SK-N-SH (cell line): Measurements from ENCODE around the gene EVI5. TPM values are rescaled to one million over a fixed set of nuclear protein-coding genes. Genes with fewer than 3 reads are reported as not detected.

Experiments
- CTCF ChIA-PET: fragments of 300-600, 350-600 bp; formaldehyde crosslinking; extraction: SDS; loops from one replicate; lab custom pipeline; 2021; lab: Yijun Ruan, JAX
- POLR2A ChIA-PET: fragments of 350-600 bp; sonication (Branson Sonifier 250); formaldehyde crosslinking; extraction: SDS; loops from one replicate; lab custom pipeline; 2020; ENCODE audit warnings: antibody characterized with exemption, inconsistent platforms; lab: Yijun Ruan, JAX
- DNase-seq: peaks from one replicate; pipeline ENCODE4 v3.0.0; 2012
- H2AFZ ChIP-seq: fragments of 200-600 bp; sonication (generic); 2 replicates; pipeline ENCODE4 v1.8.1; 2016; ENCODE audit warnings: antibody characterized with exemption, mild to moderate bottlenecking, low read depth
- H3F3A ChIP-seq: fragments of 200-600 bp; sonication (generic); replicated peaks from 2 replicates; pipeline ENCODE3; 2016; ENCODE audit warnings: antibody characterized with exemption, mild to moderate bottlenecking; ENCODE audit not compliant: insufficient read depth
- H3K27ac ChIP-seq, 2 experiments: fragments of 200-500 bp in 1 of 2; fragments of 200-600 bp in 1 of 2; sonication (Bioruptor generic) in 1 of 2; sonication (generic), shearing (Covaris generic) in 1 of 2; 2 replicates each; pipeline versions ENCODE4 v1.5.1 to v1.6.1; 2014 to 2016; ENCODE audit warnings: low read depth in 2 of 2, inconsistent platforms in 1 of 2, low read length in 1 of 2, mild to moderate bottlenecking in 1 of 2, mixed read lengths in 1 of 2
- H3K27me3 ChIP-seq: fragments of 200-600 bp; sonication (generic), shearing (Covaris generic); 2 replicates; pipeline ENCODE4 v1.6.1; 2016; ENCODE audit warnings: mixed run types; ENCODE audit not compliant: insufficient read depth
- H3K36me3 ChIP-seq, 2 experiments: fragments of 200-500 bp in 1 of 2; fragments of 200-600 bp in 1 of 2; sonication (Bioruptor generic) in 1 of 2; sonication (generic) in 1 of 2; replicated peaks in 1 of 2; 2 replicates each; pipeline versions ENCODE3 to v1.5.1; 2014 to 2016; ENCODE audit warnings: low read length in 1 of 2, mild to moderate bottlenecking in 1 of 2; ENCODE audit not compliant: insufficient read depth in 2 of 2, control insufficient read depth in 1 of 2
- H3K4me1 ChIP-seq, 2 experiments: fragments of 200-500 bp in 1 of 2; fragments of 200-600 bp in 1 of 2; sonication (Bioruptor generic) in 1 of 2; sonication (generic), shearing (Covaris generic) in 1 of 2; 2 replicates each; pipeline versions ENCODE4 v1.5.1 to v1.6.1; 2014 to 2016; ENCODE audit warnings: low read depth in 1 of 2, low read length in 1 of 2, mixed run types in 1 of 2; ENCODE audit not compliant: insufficient read depth in 2 of 2, control insufficient read depth in 1 of 2
- H3K4me2 ChIP-seq: fragments of 200-600 bp; sonication (generic), shearing (Covaris generic); 2 replicates; pipeline ENCODE4 v1.6.1; 2017; ENCODE audit warnings: mixed run types
- H3K4me3 ChIP-seq, 2 experiments: fragments of 200-500 bp in 1 of 2; fragments of 200-600 bp in 1 of 2; sonication (Bioruptor generic) in 1 of 2; sonication (generic), shearing (Covaris generic) in 1 of 2; 2 replicates each; pipeline versions ENCODE4 v1.5.1 to v1.8.1; 2014 to 2016; ENCODE audit warnings: low read depth in 2 of 2, inconsistent platforms in 1 of 2, low read length in 1 of 2, mild to moderate bottlenecking in 1 of 2, mixed read lengths in 1 of 2, moderate library complexity in 1 of 2
- H3K79me2 ChIP-seq: fragments of 200-600 bp; sonication (generic); 2 replicates; pipeline ENCODE4 v1.8.1; 2017; ENCODE audit warnings: mild to moderate bottlenecking; ENCODE audit not compliant: insufficient read depth
- H3K9ac ChIP-seq: fragments of 200-600 bp; sonication (generic); 2 replicates; pipeline ENCODE4 v1.6.1; 2017; ENCODE audit warnings: mixed run types
- H3K9me2 ChIP-seq: fragments of 200-600 bp; sonication (generic); 2 replicates; pipeline ENCODE4 v1.6.1; 2017; ENCODE audit warnings: mixed run types
- H3K9me3 ChIP-seq: fragments of 200-600 bp; sonication (generic); 2 replicates; pipeline ENCODE4 v1.6.1; 2017; ENCODE audit warnings: mixed run types, mild to moderate bottlenecking, moderate library complexity
- H4K20me1 ChIP-seq: fragments of 200-600 bp; sonication (generic); 2 replicates; pipeline ENCODE4 v1.6.1; 2017; ENCODE audit warnings: mild to moderate bottlenecking, mixed run types; ENCODE audit not compliant: insufficient read depth
- CHD2 ChIP-seq: fragments of 150-350 bp; IDR thresholded peaks from 2 replicates; pipeline ENCODE4 v1.6.1; 2018; ENCODE audit warnings: low read length; ENCODE audit not compliant: partially characterized antibody
- EP300 ChIP-seq, 2 experiments: IDR thresholded peaks; 2 replicates each; pipeline versions ENCODE4 v1.4.0 to v1.6.1; 2012; ENCODE audit warnings: borderline replicate concordance in 1 of 2, low read depth in 1 of 2, low read length in 1 of 2
- FOXJ3 ChIP-seq: sonication (generic); formaldehyde crosslinking; IDR thresholded peaks from 2 replicates; pipeline ENCODE4 v1.5.1; 2020; ENCODE audit warnings: mild to moderate bottlenecking, missing genetic modification reagents
- GATA2 ChIP-seq: sonication (generic); formaldehyde crosslinking; IDR thresholded peaks from 2 replicates; pipeline ENCODE4 v1.5.0; 2020; ENCODE audit warnings: mild to moderate bottlenecking, missing genetic modification reagents
- JUND ChIP-seq: IDR thresholded peaks from 2 replicates; pipeline ENCODE4 v1.4.0; 2012
- MEF2A ChIP-seq: IDR thresholded peaks from 2 replicates; pipeline ENCODE4 v1.4.0; 2012; ENCODE audit warnings: low read depth, borderline replicate concordance
- NRF1 ChIP-seq: IDR thresholded peaks from 2 replicates; pipeline ENCODE4 v1.6.1; 2012; ENCODE audit warnings: low read depth, mild to moderate bottlenecking, low read length
- RAD21 ChIP-seq: IDR thresholded peaks from 2 replicates; pipeline ENCODE4 v1.6.1; 2012; ENCODE audit warnings: mild to moderate bottlenecking, low read length
- SIN3A ChIP-seq: IDR thresholded peaks from 2 replicates; pipeline ENCODE4 v1.6.1; 2012; ENCODE audit warnings: low read depth, mild to moderate bottlenecking, low read length, moderate library complexity, borderline replicate concordance
- SMC3 ChIP-seq: IDR thresholded peaks from 2 replicates; pipeline ENCODE4 v1.6.1; 2012; ENCODE audit warnings: low read depth, low read length, improper control_type of control experiment
- TAF1 ChIP-seq: IDR thresholded peaks from 2 replicates; pipeline ENCODE4 v1.6.1; 2012; ENCODE audit warnings: low read depth, mild to moderate bottlenecking, low read length, moderate library complexity, borderline replicate concordance
- TCF12 ChIP-seq: IDR thresholded peaks from 2 replicates; pipeline ENCODE4 v1.4.0; 2012
- TEAD4 ChIP-seq: IDR thresholded peaks from 2 replicates; pipeline ENCODE4 v1.4.0; 2012; ENCODE audit warnings: mild to moderate bottlenecking, borderline replicate concordance; ENCODE audit not compliant: insufficient read depth
- YY1 ChIP-seq: IDR thresholded peaks from 2 replicates; pipeline ENCODE4 v1.4.0; 2012; ENCODE audit warnings: low read depth, mild to moderate bottlenecking
- WGBS: methylation state at CpG from one replicate; pipeline ENCODE4 v1.1.6; 2017; ENCODE audit warnings: low lambda C conversion rate; 5-methylcytosine and 5-hydroxymethylcytosine counted together
- polyA plus RNA-seq, 3 experiments: library from polyadenylated mRNA; depleted of rRNA; stranded (reverse); fragments of >200 nt; gene quantifications; 2 replicates each; pipeline ENCODE4 v1.2.3, GENCODE V29; 2012
- TF ChIP-seq, protein P1 (sequence below): IDR thresholded peaks from 2 replicates; pipeline ENCODE4 v1.6.1; 2012; ENCODE audit warnings: mild to moderate bottlenecking, low read depth, low read length, moderate library complexity
- TF ChIP-seq, protein P2 (sequence below): IDR thresholded peaks from 2 replicates; pipeline ENCODE4 v1.4.0; 2012; ENCODE audit warnings: low read depth, borderline replicate concordance
- TF ChIP-seq, protein P3 (sequence below): fragments of 200-600 bp; sonication (generic); IDR thresholded peaks from 2 replicates; pipeline ENCODE4 v1.6.1; 2017; ENCODE audit warnings: antibody characterized with exemption, mild to moderate bottlenecking, moderate library complexity

Gene EVI5
- polyA plus RNA-seq, 1 of the 3 experiments (the other 2 are of a cell fraction) = 5.7 TPM

DNA sequence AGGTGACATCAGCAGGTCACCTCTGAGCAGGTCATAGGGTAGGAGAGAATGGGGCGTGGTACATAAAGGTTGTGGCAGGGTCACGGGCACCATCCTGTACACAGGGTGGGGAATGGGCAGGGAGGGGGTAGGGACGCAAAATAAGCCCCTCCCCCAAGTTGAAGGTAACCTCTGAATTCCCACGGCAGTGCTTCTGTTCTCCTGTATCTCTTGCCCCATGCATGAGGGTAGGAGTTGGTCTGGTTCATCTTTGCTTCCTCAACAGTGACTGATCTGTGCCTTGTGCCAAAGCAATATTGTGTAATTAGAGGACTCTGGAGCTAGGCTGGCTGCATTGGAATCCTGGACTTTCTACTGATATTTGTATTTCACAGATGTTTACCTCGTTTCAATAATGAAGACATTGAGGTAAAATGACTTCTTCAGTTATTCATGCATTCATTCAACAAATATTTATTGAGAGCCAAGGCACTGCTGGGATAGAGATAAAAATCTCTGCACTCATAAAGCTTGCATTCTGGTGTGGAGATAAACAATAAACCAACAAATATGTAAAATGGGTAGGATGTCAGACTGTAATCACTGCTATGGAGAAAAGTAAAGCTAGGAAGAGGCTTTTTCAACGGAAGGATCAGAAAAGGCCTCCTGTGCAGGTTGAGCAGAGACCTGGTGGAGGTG, 279.8 kb downstream of the EVI5 start:
- no peak for DNase-seq

DNA sequence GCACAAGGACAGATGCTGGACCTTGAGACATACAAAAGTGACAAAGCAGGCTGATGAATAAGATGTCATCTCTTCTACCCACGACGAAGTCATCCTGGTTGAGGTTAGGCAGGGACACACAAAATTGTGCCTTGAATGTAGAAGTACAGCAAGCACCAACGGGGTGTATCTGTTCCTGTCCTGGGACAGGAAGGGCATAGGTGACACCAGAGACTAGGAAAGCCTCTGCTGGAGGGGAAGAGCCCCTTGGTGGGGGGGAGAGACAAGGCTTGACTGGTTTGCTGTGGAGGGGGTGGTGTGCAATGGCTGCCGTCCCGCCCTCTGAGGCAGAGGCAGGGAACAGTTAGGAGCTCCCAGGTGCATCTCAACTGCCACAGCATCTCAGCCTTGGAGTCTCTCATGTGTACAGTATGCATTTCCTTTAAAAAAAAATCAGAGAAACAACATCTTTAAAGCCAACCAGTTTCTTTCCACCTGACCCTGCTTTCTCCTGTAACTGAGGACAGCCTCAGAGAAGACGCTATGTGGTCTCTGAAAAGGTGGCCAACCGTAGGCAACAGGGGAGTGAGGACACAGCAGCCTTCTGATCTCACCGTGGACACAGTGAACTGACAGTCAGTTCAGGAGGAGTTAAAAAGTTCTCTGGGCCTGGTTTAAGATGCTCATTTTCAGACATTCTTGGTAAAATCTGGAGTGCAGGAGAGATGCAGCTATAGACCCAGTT, 280.5 kb downstream of the EVI5 start:
- Histone ChIP-seq H3K4me1 (0 out of 4 replicates have a peak, but pooled peaks cover 0 to 5% of the 10 kb centered on the region in 2 experiments), H3K27ac (no peak overlapping the region), H3K36me3 (peaks cover 0 to 4% of the 10 kb centered on the region in 2 experiments), H3K27me3 (no peaks in the 10 kb centered on the region), H2AFZ (no peak overlapping the region), H3K9me3 (no peaks in the 10 kb centered on the region), H3K9ac (no peak overlapping the region), H3K4me3 (no peak overlapping the region), H3K4me2 (no peak overlapping the region), H3K79me2 (no peaks in the 10 kb centered on the region), H4K20me1 (no peaks in the 10 kb centered on the region), H3F3A (no peaks in the 10 kb centered on the region), H3K9me2 (no peaks in the 10 kb centered on the region)
- ChIA-PET CTCF (no interaction called here), POLR2A (no interaction called here)
- DNase-seq = no peak
- WGBS = 80% methylated on average over 8 of the region's 8 CpGs
- TF ChIP-seq YY1 (no peak), NRF1 (no peak), EP300 (IDR thresholded peaks at IDR 0.05; ENCODE audit: borderline replicate concordance in 1 of 2, low read depth in 1 of 2, low read length in 1 of 2) (no peak), MEF2A (no peak), GATA2 (CRISPR knock-in tag) (no peak), TAF1 (no peak), CHD2 (no peak), SMC3 (no peak)
- TF ChIP-seq, protein P1, sequence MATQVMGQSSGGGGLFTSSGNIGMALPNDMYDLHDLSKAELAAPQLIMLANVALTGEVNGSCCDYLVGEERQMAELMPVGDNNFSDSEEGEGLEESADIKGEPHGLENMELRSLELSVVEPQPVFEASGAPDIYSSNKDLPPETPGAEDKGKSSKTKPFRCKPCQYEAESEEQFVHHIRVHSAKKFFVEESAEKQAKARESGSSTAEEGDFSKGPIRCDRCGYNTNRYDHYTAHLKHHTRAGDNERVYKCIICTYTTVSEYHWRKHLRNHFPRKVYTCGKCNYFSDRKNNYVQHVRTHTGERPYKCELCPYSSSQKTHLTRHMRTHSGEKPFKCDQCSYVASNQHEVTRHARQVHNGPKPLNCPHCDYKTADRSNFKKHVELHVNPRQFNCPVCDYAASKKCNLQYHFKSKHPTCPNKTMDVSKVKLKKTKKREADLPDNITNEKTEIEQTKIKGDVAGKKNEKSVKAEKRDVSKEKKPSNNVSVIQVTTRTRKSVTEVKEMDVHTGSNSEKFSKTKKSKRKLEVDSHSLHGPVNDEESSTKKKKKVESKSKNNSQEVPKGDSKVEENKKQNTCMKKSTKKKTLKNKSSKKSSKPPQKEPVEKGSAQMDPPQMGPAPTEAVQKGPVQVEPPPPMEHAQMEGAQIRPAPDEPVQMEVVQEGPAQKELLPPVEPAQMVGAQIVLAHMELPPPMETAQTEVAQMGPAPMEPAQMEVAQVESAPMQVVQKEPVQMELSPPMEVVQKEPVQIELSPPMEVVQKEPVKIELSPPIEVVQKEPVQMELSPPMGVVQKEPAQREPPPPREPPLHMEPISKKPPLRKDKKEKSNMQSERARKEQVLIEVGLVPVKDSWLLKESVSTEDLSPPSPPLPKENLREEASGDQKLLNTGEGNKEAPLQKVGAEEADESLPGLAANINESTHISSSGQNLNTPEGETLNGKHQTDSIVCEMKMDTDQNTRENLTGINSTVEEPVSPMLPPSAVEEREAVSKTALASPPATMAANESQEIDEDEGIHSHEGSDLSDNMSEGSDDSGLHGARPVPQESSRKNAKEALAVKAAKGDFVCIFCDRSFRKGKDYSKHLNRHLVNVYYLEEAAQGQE = no peak

More for the DNA sequence above, 279.8 kb downstream of the EVI5 start:
- Histone ChIP-seq H3K4me2 (no peak overlapping the region), H3K36me3 (peaks cover 0 to 4% of the 10 kb centered on the region in 2 experiments), H3K79me2 (no peaks in the 10 kb centered on the region), H3K9me2 (no peaks in the 10 kb centered on the region), H3K4me3 (no peak overlapping the region), H3K9ac (no peak overlapping the region), H3K9me3 (no peaks in the 10 kb centered on the region), H3K4me1 (0 out of 4 replicates have a peak, but pooled peaks cover 0 to 5% of the 10 kb centered on the region in 2 experiments), H4K20me1 (no peaks in the 10 kb centered on the region), H2AFZ (no peak overlapping the region), H3K27me3 (no peaks in the 10 kb centered on the region), H3K27ac (no peak overlapping the region), H3F3A (no peaks in the 10 kb centered on the region)
- POLR2A ChIA-PET = interaction anchor here (0.6 kb wide), 1 partner anchor 9 kb away, joined by 3 read pairs; no protein-coding TSS in a partner anchor
- TF ChIP-seq YY1 (no peak), JUND (no peak), FOXJ3 (no peak), RAD21 (no peak), TEAD4 (no peak), TAF1 (no peak), SIN3A (no peak), TCF12 (no peak)
- TF ChIP-seq, protein P2, sequence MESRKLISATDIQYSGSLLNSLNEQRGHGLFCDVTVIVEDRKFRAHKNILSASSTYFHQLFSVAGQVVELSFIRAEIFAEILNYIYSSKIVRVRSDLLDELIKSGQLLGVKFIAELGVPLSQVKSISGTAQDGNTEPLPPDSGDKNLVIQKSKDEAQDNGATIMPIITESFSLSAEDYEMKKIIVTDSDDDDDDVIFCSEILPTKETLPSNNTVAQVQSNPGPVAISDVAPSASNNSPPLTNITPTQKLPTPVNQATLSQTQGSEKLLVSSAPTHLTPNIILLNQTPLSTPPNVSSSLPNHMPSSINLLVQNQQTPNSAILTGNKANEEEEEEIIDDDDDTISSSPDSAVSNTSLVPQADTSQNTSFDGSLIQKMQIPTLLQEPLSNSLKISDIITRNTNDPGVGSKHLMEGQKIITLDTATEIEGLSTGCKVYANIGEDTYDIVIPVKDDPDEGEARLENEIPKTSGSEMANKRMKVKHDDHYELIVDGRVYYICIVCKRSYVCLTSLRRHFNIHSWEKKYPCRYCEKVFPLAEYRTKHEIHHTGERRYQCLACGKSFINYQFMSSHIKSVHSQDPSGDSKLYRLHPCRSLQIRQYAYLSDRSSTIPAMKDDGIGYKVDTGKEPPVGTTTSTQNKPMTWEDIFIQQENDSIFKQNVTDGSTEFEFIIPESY = no peak
- TF ChIP-seq, protein P3, sequence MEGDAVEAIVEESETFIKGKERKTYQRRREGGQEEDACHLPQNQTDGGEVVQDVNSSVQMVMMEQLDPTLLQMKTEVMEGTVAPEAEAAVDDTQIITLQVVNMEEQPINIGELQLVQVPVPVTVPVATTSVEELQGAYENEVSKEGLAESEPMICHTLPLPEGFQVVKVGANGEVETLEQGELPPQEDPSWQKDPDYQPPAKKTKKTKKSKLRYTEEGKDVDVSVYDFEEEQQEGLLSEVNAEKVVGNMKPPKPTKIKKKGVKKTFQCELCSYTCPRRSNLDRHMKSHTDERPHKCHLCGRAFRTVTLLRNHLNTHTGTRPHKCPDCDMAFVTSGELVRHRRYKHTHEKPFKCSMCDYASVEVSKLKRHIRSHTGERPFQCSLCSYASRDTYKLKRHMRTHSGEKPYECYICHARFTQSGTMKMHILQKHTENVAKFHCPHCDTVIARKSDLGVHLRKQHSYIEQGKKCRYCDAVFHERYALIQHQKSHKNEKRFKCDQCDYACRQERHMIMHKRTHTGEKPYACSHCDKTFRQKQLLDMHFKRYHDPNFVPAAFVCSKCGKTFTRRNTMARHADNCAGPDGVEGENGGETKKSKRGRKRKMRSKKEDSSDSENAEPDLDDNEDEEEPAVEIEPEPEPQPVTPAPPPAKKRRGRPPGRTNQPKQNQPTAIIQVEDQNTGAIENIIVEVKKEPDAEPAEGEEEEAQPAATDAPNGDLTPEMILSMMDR = no peak
- 62% methylated on average over 5 of the region's 6 CpGs for WGBS
- CTCF ChIA-PET = no interaction called here
